HUES64 (cell line): ENCODE measurements around the gene EBP.
"Not testable (repeated sequence)": the region's sequence is repeated elsewhere in the genome, so short reads cannot be mapped to it uniquely, and the experiment has no call there.

Experiments used
- H3K27ac ChIP-seq: 2 replicates; pipeline ENCODE4 v1.7.0; 2013; ENCODE audit warnings: low read depth, low read length, inconsistent platforms
- H3K27me3 ChIP-seq: 2 replicates; pipeline ENCODE4 v1.6.1; 2013; ENCODE audit warnings: mild to moderate bottlenecking, low read length; ENCODE audit not compliant: insufficient read depth
- H3K36me3 ChIP-seq: 2 replicates; pipeline ENCODE4 v1.6.1; 2013; ENCODE audit warnings: mild to moderate bottlenecking, low read length; ENCODE audit not compliant: insufficient read depth
- H3K4me1 ChIP-seq: 2 replicates; pipeline ENCODE4 v1.6.1; 2013; ENCODE audit warnings: mild to moderate bottlenecking, low read length, moderate library complexity; ENCODE audit not compliant: insufficient read depth
- H3K4me3 ChIP-seq: 2 replicates; pipeline ENCODE4 v1.5.1; 2013; ENCODE audit warnings: mild to moderate bottlenecking, low read length, moderate library complexity
- H3K9ac ChIP-seq: 2 replicates; pipeline ENCODE4 v1.6.1; 2013; ENCODE audit warnings: mild to moderate bottlenecking, low read depth, low read length
- H3K9me3 ChIP-seq: 2 replicates; pipeline ENCODE4 v1.6.1; 2013; ENCODE audit warnings: low read depth, low read length; ENCODE audit not compliant: insufficient read depth
- WGBS: fragments of 150-250, 120-280 bp; methylation state at CpG from one replicate; pipeline ENCODE4 v1.1.7; 2013; ENCODE audit warnings: missing lambda C conversion rate; 5-methylcytosine and 5-hydroxymethylcytosine counted together

EBP gene

DNA sequence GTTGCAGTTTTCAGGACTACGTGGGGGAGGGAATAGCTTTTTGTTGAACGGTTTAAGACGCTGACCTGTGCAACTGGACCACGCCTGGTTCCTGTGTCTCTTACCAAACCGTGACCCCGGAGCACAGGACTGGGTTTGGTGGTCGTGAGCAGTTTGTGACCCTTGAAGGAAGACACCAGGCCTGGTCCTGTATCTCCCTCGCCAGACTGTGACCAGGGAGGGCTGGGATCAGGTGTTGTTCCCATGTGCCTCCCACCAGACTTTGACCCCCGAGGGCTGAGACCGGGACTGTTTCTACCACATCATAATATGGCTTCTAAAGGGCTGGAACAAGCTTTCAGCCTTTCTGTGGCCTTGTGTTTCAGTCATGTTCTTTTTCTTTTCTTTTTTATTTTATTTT lies 683 bp downstream of the EBP start:
- 7% methylated on average over 10 of the region's 10 CpGs for WGBS
- Histone ChIP-seq H3K4me3 (peak overlapping the region; percentile 87), H3K9me3 (no peaks in the 10 kb centered on the region)

DNA sequence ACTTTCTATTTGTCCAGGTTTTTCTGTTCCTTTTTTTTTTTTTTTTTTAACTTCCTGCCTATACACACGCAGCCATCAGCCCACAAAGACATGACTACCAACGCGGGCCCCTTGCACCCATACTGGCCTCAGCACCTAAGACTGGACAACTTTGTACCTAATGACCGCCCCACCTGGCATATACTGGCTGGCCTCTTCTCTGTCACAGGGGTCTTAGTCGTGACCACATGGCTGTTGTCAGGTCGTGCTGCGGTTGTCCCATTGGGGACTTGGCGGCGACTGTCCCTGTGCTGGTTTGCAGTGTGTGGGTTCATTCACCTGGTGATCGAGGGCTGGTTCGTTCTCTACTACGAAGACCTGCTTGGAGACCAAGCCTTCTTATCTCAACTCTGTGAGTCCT lies 2.1 kb downstream of the EBP start:
- Histone ChIP-seq H3K9ac (no peak overlapping the region), H3K4me3 (no peak overlapping the region), H3K36me3 (peaks cover 39% of the 10 kb centered on the region), H3K27ac (no peak overlapping the region), H3K9me3 (no peaks in the 10 kb centered on the region), H3K27me3 (no peaks in the 10 kb centered on the region), H3K4me1 (no peaks in the 10 kb centered on the region)
- WGBS, result 92% methylated on average over 9 of the region's 12 CpGs

More for the DNA sequence above, 683 bp downstream of the EBP start:
- Histone ChIP-seq H3K9ac (peak overlapping the region; percentile 89), H3K4me1 (no peaks in the 10 kb centered on the region), H3K27ac (peak overlapping the region; percentile 63; the same call in 1 of the 2 replicates), H3K36me3 (peaks cover 26% of the 10 kb centered on the region), H3K27me3 (no peaks in the 10 kb centered on the region)

DNA sequence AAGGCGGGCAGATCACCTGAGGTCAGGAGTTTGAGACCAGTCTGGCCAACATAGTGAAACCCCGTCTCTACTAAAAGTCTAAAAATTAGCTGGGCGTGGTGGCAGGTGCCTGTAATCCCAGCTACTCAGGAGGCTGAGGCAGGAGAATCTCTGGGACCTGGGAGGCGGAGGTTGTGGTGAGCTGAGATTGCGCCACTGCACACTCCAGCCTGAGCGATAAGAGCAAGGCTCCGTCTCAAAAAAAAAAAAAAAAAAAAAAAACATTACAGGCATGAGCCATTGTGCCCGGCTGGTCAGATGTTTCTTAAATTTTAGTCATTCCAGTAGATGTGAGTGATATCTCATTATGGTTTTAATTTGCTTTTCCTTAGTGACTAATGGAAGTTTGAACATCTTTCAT lies 4.2 kb downstream of the EBP start:
- H3K4me3 ChIP-seq, H3K27me3 ChIP-seq, H3K9me3 ChIP-seq, H3K27ac ChIP-seq, H3K9ac ChIP-seq, H3K4me1 ChIP-seq: not testable (repeated sequence)
- WGBS, result 93% methylated on average over 5 of the region's 8 CpGs
- H3K36me3 ChIP-seq, result peaks cover 42% of the 10 kb centered on the region

DNA sequence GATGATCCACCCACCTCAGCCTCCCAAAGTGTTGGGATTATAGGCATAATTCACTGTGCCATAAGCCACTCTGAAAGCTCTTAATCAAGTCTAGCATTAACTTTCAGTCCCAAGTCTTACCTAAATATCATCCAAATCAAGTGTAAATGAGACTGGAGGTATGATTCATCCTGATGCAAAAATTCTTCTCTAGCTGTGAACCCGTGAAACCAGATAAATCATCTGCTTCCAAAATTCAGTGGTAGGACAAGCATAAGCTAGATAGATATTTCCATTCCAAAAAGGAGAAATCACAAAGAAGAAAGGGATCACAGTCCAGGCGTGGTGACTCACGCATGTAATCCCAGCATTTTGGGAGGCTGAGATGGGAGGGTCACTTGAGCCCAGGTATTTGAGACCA lies 9.1 kb downstream of the EBP start:
- Histone ChIP-seq H3K9me3 (no peaks in the 10 kb centered on the region), H3K4me3 (no peak overlapping the region), H3K4me1 (no peaks in the 10 kb centered on the region), H3K27ac (no peak overlapping the region), H3K36me3 (peaks cover 30% of the 10 kb centered on the region), H3K9ac (no peak overlapping the region), H3K27me3 (no peaks in the 10 kb centered on the region)
- WGBS, result 100% methylated on average over 2 of the region's 3 CpGs

DNA sequence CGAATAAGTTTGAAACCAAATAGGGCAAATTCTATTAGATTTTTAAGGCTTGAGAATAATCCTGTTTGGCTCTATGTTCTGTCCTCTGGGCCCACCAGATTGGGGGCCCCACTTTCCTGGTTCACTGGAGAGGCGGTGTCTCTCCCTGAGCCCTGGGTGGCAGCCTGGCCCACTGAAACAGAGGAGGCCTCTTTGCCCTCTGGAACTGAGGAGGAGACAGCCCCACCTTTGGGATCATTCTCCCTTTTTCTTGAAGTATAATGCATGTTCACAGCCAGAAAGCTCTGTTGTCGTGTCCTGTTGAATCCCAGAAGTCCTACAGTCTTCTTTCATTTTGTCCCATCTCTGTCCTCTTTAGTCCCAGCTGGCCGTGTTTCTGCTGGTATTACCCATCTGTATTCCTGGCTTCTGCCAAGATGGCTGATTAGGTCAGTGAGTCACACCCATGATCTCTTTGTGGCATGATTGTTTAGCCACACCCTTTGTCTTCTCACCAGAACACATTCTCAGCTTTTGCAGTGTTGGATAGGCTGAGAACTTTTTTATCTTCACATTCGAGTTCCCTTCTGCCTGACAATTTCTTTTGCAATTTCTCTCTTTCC lies 9.9 kb downstream of the EBP start:
- H3K9ac ChIP-seq, result no peak overlapping the region
- H3K36me3 ChIP-seq, result peaks cover 24% of the 10 kb centered on the region
- WGBS, result 91% methylated on average over 5 of the region's 5 CpGs
- H3K4me3 ChIP-seq, result no peak overlapping the region
- H3K27me3 ChIP-seq, result no peaks in the 10 kb centered on the region
- H3K4me1 ChIP-seq, result no peaks in the 10 kb centered on the region
- no peak overlapping the region for H3K27ac ChIP-seq
- no peaks in the 10 kb centered on the region for H3K9me3 ChIP-seq

DNA sequence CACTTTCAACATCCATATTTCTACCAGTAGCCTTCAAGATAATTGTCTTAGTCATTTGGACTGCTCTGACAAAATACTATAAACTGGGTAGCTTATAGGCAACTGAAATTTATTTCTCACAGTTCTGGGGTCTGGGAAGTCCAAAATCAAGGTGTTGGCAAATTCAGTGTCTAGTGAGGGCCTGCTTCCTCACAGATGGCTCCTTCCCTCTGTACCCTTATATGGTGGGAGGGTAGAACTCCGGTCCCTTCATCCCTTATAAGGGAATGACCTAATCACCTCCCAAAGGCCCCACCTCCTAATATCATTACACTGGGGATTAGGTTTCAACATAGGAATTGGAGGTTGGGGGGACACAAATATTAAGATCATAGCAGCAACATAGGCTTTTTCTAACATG lies 10.6 kb downstream of the EBP start:
- H3K27ac ChIP-seq, result no peak overlapping the region
- no peaks in the 10 kb centered on the region for H3K27me3 ChIP-seq
- no peak overlapping the region for H3K4me3 ChIP-seq
- no peak overlapping the region for H3K9ac ChIP-seq
- no peaks in the 10 kb centered on the region for H3K4me1 ChIP-seq
- H3K9me3 ChIP-seq, result no peaks in the 10 kb centered on the region
- peaks cover 17% of the 10 kb centered on the region for H3K36me3 ChIP-seq
- WGBS, result no CpG with 5 or more reads among the region's 1 CpG

DNA sequence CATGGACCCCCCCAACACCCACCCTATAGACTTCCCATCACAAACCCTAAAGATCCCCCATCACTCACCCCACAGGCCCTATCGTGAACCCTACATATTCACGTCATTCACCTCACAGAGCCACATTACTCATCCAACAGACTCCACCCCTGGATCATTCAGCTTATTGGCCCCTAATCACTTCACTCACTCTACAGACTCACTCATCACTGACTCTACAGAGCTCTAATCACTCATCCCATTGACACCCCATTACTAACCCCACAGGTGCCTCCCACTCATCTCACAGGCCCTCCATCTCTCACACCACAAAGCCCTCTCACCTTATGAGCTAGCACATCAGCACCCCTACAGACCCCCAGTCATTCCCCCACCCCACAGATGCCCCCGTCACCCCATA lies 11.6 kb downstream of the EBP start:
- WGBS, result 89% methylated on average over 3 of the region's 3 CpGs
- H3K27me3 ChIP-seq, result no peaks in the 10 kb centered on the region
- peaks cover 8% of the 10 kb centered on the region for H3K36me3 ChIP-seq
- no peaks in the 10 kb centered on the region for H3K4me1 ChIP-seq
- H3K9me3 ChIP-seq, result no peaks in the 10 kb centered on the region
- no peak overlapping the region for H3K4me3 ChIP-seq
- no peak overlapping the region for H3K27ac ChIP-seq
- no peak overlapping the region for H3K9ac ChIP-seq

DNA sequence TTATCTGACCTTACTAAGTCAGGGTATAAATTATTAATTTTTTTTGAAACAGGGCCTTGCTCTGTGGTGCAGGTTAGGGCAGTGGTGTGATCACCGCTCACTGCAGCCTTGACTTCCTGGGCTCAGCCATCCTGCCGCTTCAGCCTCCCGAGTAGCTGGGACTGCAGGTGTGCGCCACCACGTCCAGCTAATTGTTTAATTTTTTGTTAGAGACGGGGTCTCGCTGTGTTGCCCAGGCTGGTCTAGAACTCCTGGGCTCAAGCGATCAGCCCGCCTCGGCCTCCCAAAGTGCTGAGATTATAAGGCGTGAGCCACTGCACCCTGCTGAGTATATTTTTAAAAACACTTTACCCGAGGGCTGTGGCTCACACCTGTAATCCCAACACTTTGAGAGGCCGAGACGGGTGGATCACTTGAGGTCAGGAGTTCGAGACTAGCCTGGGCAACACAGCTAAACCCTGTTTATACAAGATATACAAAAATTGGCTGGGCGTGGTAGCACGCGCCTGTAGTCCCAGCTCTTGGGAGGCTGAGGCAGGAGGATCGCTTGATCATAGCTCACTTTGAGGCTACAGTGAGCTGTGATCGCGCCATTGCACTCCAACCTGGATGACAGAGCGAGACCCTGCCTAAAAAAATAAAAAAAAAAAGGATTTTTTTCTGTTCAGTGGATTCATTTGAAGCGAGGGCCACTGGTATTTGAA lies 17.2 kb downstream of the EBP start:
- H3K36me3 ChIP-seq, result no peaks in the 10 kb centered on the region
- no peaks in the 10 kb centered on the region for H3K27me3 ChIP-seq
- H3K4me3 ChIP-seq, result peak overlapping the region; percentile 84
- no peak overlapping the region for H3K9ac ChIP-seq
- no peaks in the 10 kb centered on the region for H3K4me1 ChIP-seq
- H3K9me3 ChIP-seq, result no peaks in the 10 kb centered on the region
- H3K27ac ChIP-seq, result peak overlapping the region; percentile 58; the same call in 1 of the 2 replicates
- 84% methylated on average over 23 of the region's 23 CpGs for WGBS

DNA sequence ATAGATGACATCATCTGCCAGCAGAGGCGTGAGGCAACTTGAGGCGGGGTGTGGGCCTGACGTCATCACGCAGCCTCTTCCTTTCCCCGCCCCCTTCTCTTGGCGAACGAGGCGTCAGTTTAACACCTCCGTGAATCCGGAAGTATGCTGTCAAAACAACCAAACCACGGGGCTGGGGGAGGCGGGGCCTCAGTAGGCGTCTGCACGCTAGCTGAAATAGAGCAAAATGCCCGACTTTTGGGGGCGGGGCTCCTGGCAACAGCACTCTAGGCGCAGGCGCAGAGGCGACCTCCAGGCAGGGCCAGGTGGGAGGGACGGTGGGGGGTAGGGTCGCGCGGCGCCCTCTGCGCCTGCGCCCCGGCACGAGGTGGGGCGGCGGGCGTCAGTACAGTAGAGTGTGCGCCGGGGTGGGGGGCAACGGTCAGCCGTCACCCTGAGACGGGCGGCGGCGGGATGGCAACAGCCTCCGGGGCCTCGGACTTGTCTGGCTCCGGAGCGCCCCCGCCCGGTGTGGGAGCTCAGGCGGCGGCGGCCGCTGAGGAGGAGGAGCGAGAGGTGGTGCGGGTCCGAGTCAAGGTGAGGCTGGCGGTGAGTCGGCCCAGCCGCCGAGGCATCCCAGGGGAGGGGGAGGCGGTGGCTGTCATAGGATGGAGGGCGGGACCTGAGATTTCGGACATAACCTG lies 17.9 kb downstream of the EBP start, which contains the start of gene TBC1D25:
Gene TBC1D25, plus strand, starts transcription at position 370 of the 683 bp plus-strand sequence. Its CDS starts 84 bp downstream, at position 454.
- H3K4me1 ChIP-seq, result no peaks in the 10 kb centered on the region
- H3K27me3 ChIP-seq, result no peaks in the 10 kb centered on the region
- H3K27ac ChIP-seq, result peak within 1 kb of the TSS; percentile 60; the same call in 1 of the 2 replicates
- H3K36me3 ChIP-seq, result no peaks in the 10 kb centered on the region
- 1% methylated on average over 58 of the region's 59 CpGs for WGBS
- peak within 1 kb of the TSS; percentile 84 for H3K4me3 ChIP-seq
- no peaks in the 10 kb centered on the region for H3K9me3 ChIP-seq
- H3K9ac ChIP-seq, result peak within 1 kb of the TSS; percentile 44; the same call in 1 of the 2 replicates

DNA sequence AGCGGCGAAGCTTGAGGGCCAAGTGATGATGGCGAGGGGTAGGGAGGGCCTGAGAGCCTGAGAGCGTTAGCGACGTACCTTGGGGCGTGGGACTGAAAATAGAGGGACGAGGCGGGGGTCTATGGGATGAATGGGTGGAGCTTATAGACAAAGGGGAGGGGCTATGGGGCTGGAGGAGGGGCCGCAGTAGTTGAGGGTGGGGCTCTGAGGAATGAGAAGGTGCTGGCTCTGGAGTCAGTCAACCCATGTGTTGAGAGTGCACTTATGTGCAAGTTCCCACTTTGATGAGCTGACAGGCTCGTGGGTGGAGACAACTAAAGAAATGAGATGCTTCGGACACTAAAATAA lies 18.4 kb downstream of the EBP start:
- WGBS, result 12% methylated on average over 12 of the region's 12 CpGs

DNA sequence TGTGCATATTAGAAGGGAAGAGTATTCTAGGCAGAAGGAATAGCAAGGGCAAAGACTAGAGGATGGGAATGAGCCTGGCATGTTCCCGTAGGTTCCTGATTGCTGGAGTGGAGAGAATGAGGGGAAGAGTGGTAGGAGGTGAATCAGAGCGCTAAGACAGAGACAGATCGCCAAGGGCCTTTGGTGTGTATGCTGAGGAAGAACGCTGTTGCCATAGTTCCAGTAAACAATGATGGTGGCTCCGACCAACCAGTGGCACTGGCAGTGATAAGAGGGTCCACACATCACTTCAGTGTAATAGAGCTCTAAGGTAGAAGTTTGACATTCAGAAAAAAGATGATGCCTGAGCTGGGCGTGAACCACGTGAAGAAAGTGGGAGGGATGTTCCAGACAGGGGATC lies 18.9 kb downstream of the EBP start:
- Histone ChIP-seq H3K4me3 (peak overlapping the region; percentile 84), H3K4me1 (no peaks in the 10 kb centered on the region), H3K36me3 (peaks cover 7% of the 10 kb centered on the region), H3K27me3 (no peaks in the 10 kb centered on the region), H3K9me3 (no peaks in the 10 kb centered on the region), H3K9ac (no peak overlapping the region), H3K27ac (no peak overlapping the region)
- WGBS, result 88% methylated on average over 7 of the region's 7 CpGs

More for the DNA sequence above, 18.4 kb downstream of the EBP start:
- Histone ChIP-seq H3K9ac (peak overlapping the region; percentile 44; the same call in 1 of the 2 replicates), H3K9me3 (no peaks in the 10 kb centered on the region), H3K4me1 (no peaks in the 10 kb centered on the region), H3K27me3 (no peaks in the 10 kb centered on the region), H3K36me3 (peaks cover 3% of the 10 kb centered on the region; the same call in 1 of the 2 replicates), H3K4me3 (peak overlapping the region; percentile 84), H3K27ac (peak overlapping the region; percentile 60; the same call in 1 of the 2 replicates)
